IMR-90 (cell line): ENCODE measurements around the gene FAM162A. TPM values are rescaled to one million over a fixed set of nuclear protein-coding genes. Genes with fewer than 3 reads are reported as not detected.

Experiments
- ATAC-seq: fragments of 200-7000 bp; cut with Tn5 transposase; 2 replicates; pipeline ENCODE4 v1.9.1; 2020; ENCODE audit warnings: low read depth, mild to moderate bottlenecking, moderate library complexity
- BruUV-seq: library from RNA; stranded (reverse); fragments of 400-500 nt; replicated peaks from 2 replicates; lab custom pipeline; 2021; lab: Mats Ljungman, UMichigan
- CTCF ChIA-PET: fragments of 300-600 bp; formaldehyde crosslinking; extraction: SDS; loops from one replicate; lab custom pipeline; 2021; ENCODE audit warnings: antibody characterized with exemption; lab: Yijun Ruan, JAX
- POLR2A ChIA-PET: fragments of 300-600 bp; sonication (Branson Sonifier 250); formaldehyde crosslinking; loops from one replicate; lab custom pipeline; 2022; ENCODE audit warnings: antibody characterized with exemption; ENCODE audit not compliant: unreplicated experiment; lab: Charles Lee
- DNase-seq: peaks from one replicate; pipeline ENCODE4 v3.0.0; 2013
- H2AFZ ChIP-seq: replicated peaks from 2 replicates; pipeline ENCODE3; 2013; ENCODE audit warnings: low read length, mild to moderate bottlenecking; ENCODE audit not compliant: poor library complexity
- H2AK5ac ChIP-seq: 2 replicates; pipeline ENCODE4 v1.6.1; 2013; ENCODE audit warnings: low read depth, low read length, inconsistent platforms
- H2AK9ac ChIP-seq: replicated peaks from 2 replicates; pipeline ENCODE3; 2013; ENCODE audit warnings: mild to moderate bottlenecking, low read depth, low read length, moderate library complexity; ENCODE audit not compliant: poor library complexity
- H2BK120ac ChIP-seq: 2 replicates; pipeline ENCODE4 v1.6.1; 2013; ENCODE audit warnings: low read depth, low read length, inconsistent platforms
- H2BK15ac ChIP-seq: 3 replicates; pipeline ENCODE4 v1.6.1; 2013; ENCODE audit warnings: low read depth, low read length, inconsistent platforms
- H2BK20ac ChIP-seq: 2 replicates; pipeline ENCODE4 v1.6.1; 2013; ENCODE audit warnings: low read depth, mild to moderate bottlenecking, inconsistent platforms, low read length, moderate library complexity
- H2BK5ac ChIP-seq: 2 replicates; pipeline ENCODE4 v1.6.1; 2013; ENCODE audit warnings: mild to moderate bottlenecking, low read depth, low read length, inconsistent platforms; ENCODE audit not compliant: poor library complexity, severe bottlenecking
- H3K14ac ChIP-seq: replicated peaks from 2 replicates; pipeline ENCODE4 v1.6.1; 2013; ENCODE audit warnings: low read depth, low read length, inconsistent platforms
- H3K18ac ChIP-seq: 2 replicates; pipeline ENCODE4 v1.6.1; 2013; ENCODE audit warnings: low read depth, low read length, control low read depth
- H3K23ac ChIP-seq: 2 replicates; pipeline ENCODE4 v1.6.1; 2013; ENCODE audit warnings: low read depth, low read length, inconsistent platforms
- H3K27ac ChIP-seq: 2 replicates; pipeline ENCODE4 v1.5.1; 2013; ENCODE audit warnings: mild to moderate bottlenecking, control low read depth, low read length; ENCODE audit not compliant: insufficient read depth
- H3K27me3 ChIP-seq: 2 replicates; pipeline ENCODE4 v1.6.1; 2013; ENCODE audit warnings: low read length; ENCODE audit not compliant: control insufficient read depth, insufficient read depth
- H3K36me3 ChIP-seq: 2 replicates; pipeline ENCODE4 v1.6.1; 2013; ENCODE audit warnings: low read length, mixed read lengths; ENCODE audit not compliant: control insufficient read depth, insufficient read depth
- H3K4ac ChIP-seq: 2 replicates; pipeline ENCODE4 v1.6.1; 2013; ENCODE audit warnings: low read depth, low read length, inconsistent platforms
- H3K4me1 ChIP-seq: 2 replicates; pipeline ENCODE4 v1.6.1; 2013; ENCODE audit warnings: low read length, mixed read lengths; ENCODE audit not compliant: control insufficient read depth, insufficient read depth
- H3K4me2 ChIP-seq: 2 replicates; pipeline ENCODE4 v1.6.1; 2013; ENCODE audit warnings: low read depth, mild to moderate bottlenecking, control low read depth, low read length, moderate library complexity
- H3K4me3 ChIP-seq: 2 replicates; pipeline ENCODE4 v1.5.1; 2013; ENCODE audit warnings: low read depth, mild to moderate bottlenecking, control low read depth, low read length, moderate library complexity; ENCODE audit not compliant: insufficient read depth
- H3K56ac ChIP-seq: 2 replicates; pipeline ENCODE4 v1.6.1; 2013; ENCODE audit warnings: low read length, inconsistent platforms; ENCODE audit not compliant: insufficient read depth; ENCODE audit errors: extremely low read depth
- H3K79me1 ChIP-seq, 2 experiments: 2 replicates each; pipeline ENCODE4 v1.6.1; 2013; ENCODE audit warnings: low read length in 2 of 2, inconsistent platforms in 1 of 2, low read depth in 1 of 2
- H3K9ac ChIP-seq: 2 replicates; pipeline ENCODE4 v1.6.1; 2013; ENCODE audit warnings: low read depth, low read length, control low read depth
- H3K9me1 ChIP-seq: 2 replicates; pipeline ENCODE4 v1.6.1; 2013; ENCODE audit warnings: low read length, inconsistent platforms; ENCODE audit not compliant: insufficient read depth
- H3K9me3 ChIP-seq: 2 replicates; pipeline ENCODE4 v1.6.1; 2013; ENCODE audit warnings: low read length; ENCODE audit not compliant: control insufficient read depth, insufficient read depth
- H4K20me1 ChIP-seq: 2 replicates; pipeline ENCODE4 v1.6.1; 2013; ENCODE audit warnings: low read length, inconsistent platforms; ENCODE audit not compliant: insufficient read depth
- H4K5ac ChIP-seq: 2 replicates; pipeline ENCODE4 v1.6.1; 2013; ENCODE audit warnings: mild to moderate bottlenecking, low read depth, low read length, control low read depth
- H4K8ac ChIP-seq, 2 experiments: 2 replicates each; pipeline ENCODE4 v1.6.1; 2013; ENCODE audit warnings: low read depth in 2 of 2, low read length in 2 of 2, control low read depth in 1 of 2, inconsistent platforms in 1 of 2
- H4K91ac ChIP-seq: 2 replicates; pipeline ENCODE4 v1.6.1; 2013; ENCODE audit warnings: low read depth, low read length, inconsistent platforms; ENCODE audit not compliant: insufficient read depth
- BHLHE40 ChIP-seq: fragments of 150-350 bp; IDR thresholded peaks from 2 replicates; pipeline ENCODE4 v1.6.1; 2016; ENCODE audit warnings: mild to moderate bottlenecking, low read depth, low read length
- CEBPB ChIP-seq: IDR thresholded peaks from 2 replicates; pipeline ENCODE4 v1.6.1; 2012; ENCODE audit warnings: low read depth, low read length, improper control_type of control experiment
- CHD1 ChIP-seq: IDR thresholded peaks from 2 replicates; pipeline ENCODE4 v1.6.1; 2012; ENCODE audit warnings: low read depth, low read length, improper control_type of control experiment
- CTCF ChIP-seq: conservative IDR thresholded peaks from 2 replicates; pipeline ENCODE4 v1.5.1; 2012; ENCODE audit warnings: mild to moderate bottlenecking, low read depth, low read length, improper control_type of control experiment
- FOS ChIP-seq: fragments of 150-350 bp; IDR thresholded peaks from 2 replicates; pipeline ENCODE4 v1.6.1; 2016; ENCODE audit warnings: low read depth, low read length
- MAFK ChIP-seq: IDR thresholded peaks from 2 replicates; pipeline ENCODE4 v1.6.1; 2012; ENCODE audit warnings: low read depth, low read length, improper control_type of control experiment
- MAZ ChIP-seq: IDR thresholded peaks from 2 replicates; pipeline ENCODE4 v1.6.1; 2012; ENCODE audit warnings: low read depth, mild to moderate bottlenecking, low read length, improper control_type of control experiment, moderate library complexity, borderline replicate concordance
- MXI1 ChIP-seq: IDR thresholded peaks from 2 replicates; pipeline ENCODE4 v1.6.1; 2012; ENCODE audit warnings: low read depth, mild to moderate bottlenecking, low read length, moderate library complexity, borderline replicate concordance
- NFE2L2 ChIP-seq: fragments of 150-350 bp; IDR thresholded peaks from 2 replicates; pipeline ENCODE4 v1.6.1; 2016; ENCODE audit warnings: low read depth, mild to moderate bottlenecking, low read length
- POLR2A ChIP-seq: IDR thresholded peaks from 2 replicates; pipeline ENCODE4 v1.6.1; 2012; ENCODE audit warnings: mild to moderate bottlenecking, low read depth, low read length
- RAD21 ChIP-seq: IDR thresholded peaks from 2 replicates; pipeline ENCODE4 v1.6.1; 2012; ENCODE audit warnings: low read length, improper control_type of control experiment
- RCOR1 ChIP-seq: IDR thresholded peaks from 2 replicates; pipeline ENCODE4 v1.6.1; 2012; ENCODE audit warnings: mild to moderate bottlenecking, low read length, improper control_type of control experiment; ENCODE audit not compliant: insufficient replicate concordance
- RFX5 ChIP-seq: IDR thresholded peaks from 2 replicates; pipeline ENCODE4 v1.8.0; 2012; ENCODE audit warnings: low read depth, mild to moderate bottlenecking, low read length, moderate library complexity
- SMC3 ChIP-seq: fragments of 150-350 bp; IDR thresholded peaks from 2 replicates; pipeline ENCODE4 v1.6.1; 2016; ENCODE audit warnings: low read depth, mild to moderate bottlenecking, antibody characterized with exemption, low read length, moderate library complexity
- WGBS, 2 experiments: methylation state at CpG; one replicate each; pipeline versions ENCODE4 v1.1.5 to v1.1.7; 2013; ENCODE audit warnings: missing lambda C conversion rate in 2 of 2; ENCODE audit not compliant: insufficient read length in 1 of 2; ENCODE audit errors: extremely low coverage in 2 of 2; 5-methylcytosine and 5-hydroxymethylcytosine counted together
- dilution Hi-C: fragments of 300-500 bp; cut with HindIII; formaldehyde crosslinking; loops from one replicate; pipeline ENCODE4 v1.14.3; 2018; ENCODE audit warnings: low sequenced_read_pairs; ENCODE audit not compliant: unreplicated experiment
- in situ Hi-C: fragments of 300-500 bp; cut with MboI; formaldehyde crosslinking; loops from 3 replicates; pipeline ENCODE4 v1.14.3; 2019; ENCODE audit warnings: low sequenced_read_pairs, inconsistent platforms, mixed read lengths
- intact Hi-C: fragments of 100-400 bp; cut with micrococcal nuclease; formaldehyde crosslinking; loops from 2 replicates; pipeline ENCODE4 v1.10.0; 2022
- polyA plus RNA-seq, 3 experiments: library from polyadenylated mRNA; depleted of rRNA; stranded (reverse); fragments of >200 nt; gene quantifications; 2 replicates each; pipeline ENCODE4 v1.2.3, GENCODE V29; 2012; ENCODE audit warnings: low replicate concordance in 1 of 3
- total RNA-seq: library from RNA; depleted of rRNA; stranded (reverse); fragments of >200 nt; gene quantifications from 2 replicates; pipeline ENCODE4 v1.2.3, GENCODE V29; 2012
- TF ChIP-seq, protein P1 (sequence below): fragments of 150-350 bp; IDR thresholded peaks from 2 replicates; pipeline ENCODE4 v1.6.1; 2016; ENCODE audit warnings: low read depth, mild to moderate bottlenecking, low read length, moderate library complexity, borderline replicate concordance
- TF ChIP-seq, protein P2 (sequence below): fragments of 150-350 bp; IDR thresholded peaks from 2 replicates; pipeline ENCODE4 v1.6.1; 2017; ENCODE audit warnings: mild to moderate bottlenecking, antibody characterized with exemption, low read length, low read depth

Gene FAM162A
- total and polyA plus RNA-seq, 2 of the 4 experiments (the other 2 are of a cell fraction), result 33.9 to 66.8 TPM

DNA sequence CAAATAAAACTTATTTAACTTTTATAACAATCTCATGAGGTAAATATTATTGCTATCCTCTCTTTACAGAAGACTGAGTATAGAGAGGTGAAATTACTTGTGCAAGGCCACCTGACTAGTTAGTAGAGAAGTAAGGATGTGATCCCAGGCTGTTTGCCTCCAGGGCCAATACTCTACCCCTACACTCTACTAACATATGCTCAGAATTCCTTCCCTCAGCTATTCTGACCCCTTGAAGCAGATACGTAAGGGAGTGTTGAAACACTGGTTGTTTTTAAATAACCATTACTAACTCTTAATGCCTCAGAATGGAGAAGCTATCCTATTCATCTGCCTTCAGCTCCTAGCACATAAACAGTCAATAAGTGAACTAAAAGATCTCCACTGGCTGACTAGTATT, 34.8 kb upstream of the FAM162A start:
- Histone ChIP-seq H2AK5ac (no peak overlapping the region), H4K5ac (no peak overlapping the region), H2AK9ac (no peak overlapping the region), H4K91ac (no peak overlapping the region), H3K27me3 (no peaks in the 10 kb centered on the region), H4K8ac (no peak overlapping the region), H3K14ac (no peak overlapping the region), H3K4ac (no peak overlapping the region), H3K4me2 (no peak overlapping the region), H3K23ac (no peak overlapping the region), H3K4me3 (no peak overlapping the region), H3K9me1 (no peaks in the 10 kb centered on the region), H3K4me1 (peaks cover 3% of the 10 kb centered on the region), H2BK5ac (no peak overlapping the region), H3K18ac (no peak overlapping the region), H2BK20ac (no peak overlapping the region), H3K36me3 (no peaks in the 10 kb centered on the region), H3K56ac (no peak overlapping the region), H3K9me3 (no peaks in the 10 kb centered on the region), H3K27ac (no peak overlapping the region), H2BK120ac (no peak overlapping the region), H2AFZ (no peak overlapping the region), H3K9ac (no peak overlapping the region), H4K20me1 (no peaks in the 10 kb centered on the region), H3K79me1 (no peaks in the 10 kb centered on the region), H2BK15ac (no peak overlapping the region)
- dilution Hi-C loops, result no loop called here
- DNase-seq (peak; percentile 1), ATAC-seq (no peak)
- in situ Hi-C loops, result no loop called here
- WGBS, 2 experiments, result no CpG with 5 or more reads among the region's 1 CpG
- no peak for TF ChIP-seq MAZ
- TF ChIP-seq POLR2A, result no peak
- no peak for TF ChIP-seq MXI1
- TF ChIP-seq CEBPB, result no peak
- TF ChIP-seq CTCF, result no peak
- no peak for TF ChIP-seq MAFK
- no peak for TF ChIP-seq NFE2L2
- TF ChIP-seq RAD21, result no peak
- no peak for TF ChIP-seq FOS
- TF ChIP-seq, protein P1, sequence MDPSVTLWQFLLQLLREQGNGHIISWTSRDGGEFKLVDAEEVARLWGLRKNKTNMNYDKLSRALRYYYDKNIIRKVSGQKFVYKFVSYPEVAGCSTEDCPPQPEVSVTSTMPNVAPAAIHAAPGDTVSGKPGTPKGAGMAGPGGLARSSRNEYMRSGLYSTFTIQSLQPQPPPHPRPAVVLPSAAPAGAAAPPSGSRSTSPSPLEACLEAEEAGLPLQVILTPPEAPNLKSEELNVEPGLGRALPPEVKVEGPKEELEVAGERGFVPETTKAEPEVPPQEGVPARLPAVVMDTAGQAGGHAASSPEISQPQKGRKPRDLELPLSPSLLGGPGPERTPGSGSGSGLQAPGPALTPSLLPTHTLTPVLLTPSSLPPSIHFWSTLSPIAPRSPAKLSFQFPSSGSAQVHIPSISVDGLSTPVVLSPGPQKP, result no peak
- TF ChIP-seq, protein P2, sequence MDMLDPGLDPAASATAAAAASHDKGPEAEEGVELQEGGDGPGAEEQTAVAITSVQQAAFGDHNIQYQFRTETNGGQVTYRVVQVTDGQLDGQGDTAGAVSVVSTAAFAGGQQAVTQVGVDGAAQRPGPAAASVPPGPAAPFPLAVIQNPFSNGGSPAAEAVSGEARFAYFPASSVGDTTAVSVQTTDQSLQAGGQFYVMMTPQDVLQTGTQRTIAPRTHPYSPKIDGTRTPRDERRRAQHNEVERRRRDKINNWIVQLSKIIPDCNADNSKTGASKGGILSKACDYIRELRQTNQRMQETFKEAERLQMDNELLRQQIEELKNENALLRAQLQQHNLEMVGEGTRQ, result no peak
- no peak for TF ChIP-seq SMC3
- TF ChIP-seq BHLHE40, result no peak
- no peak for TF ChIP-seq RCOR1
- TF ChIP-seq CHD1, result no peak
- TF ChIP-seq RFX5, result no peak
- ChIA-PET POLR2A (no interaction called here), CTCF (interaction anchor here (0.6 to 1.6 kb wide), 2 partner anchors 10 to 229 kb away, joined by 3 read pairs; no protein-coding TSS in a partner anchor)
- intact Hi-C loops, result no loop called here
- no TSS peak for BruUV-seq
